Kasumi-1 (cell line): ENCODE results near the gene SRP68.

Experiments used
- DNase-seq, 2 experiments: peaks; one replicate each; lab custom pipeline; 2025; lab: John Stamatoyannopoulos, UW

Gene SRP68

GRCh38 chr17:76072148-76072858 is at the start of gene SRP68:
Gene SRP68 (minus strand): TSS chr17:76072517. CDS start chr17:76072491, 26 bp downstream.
- DNase-seq: peak; percentile 97

DNA sequence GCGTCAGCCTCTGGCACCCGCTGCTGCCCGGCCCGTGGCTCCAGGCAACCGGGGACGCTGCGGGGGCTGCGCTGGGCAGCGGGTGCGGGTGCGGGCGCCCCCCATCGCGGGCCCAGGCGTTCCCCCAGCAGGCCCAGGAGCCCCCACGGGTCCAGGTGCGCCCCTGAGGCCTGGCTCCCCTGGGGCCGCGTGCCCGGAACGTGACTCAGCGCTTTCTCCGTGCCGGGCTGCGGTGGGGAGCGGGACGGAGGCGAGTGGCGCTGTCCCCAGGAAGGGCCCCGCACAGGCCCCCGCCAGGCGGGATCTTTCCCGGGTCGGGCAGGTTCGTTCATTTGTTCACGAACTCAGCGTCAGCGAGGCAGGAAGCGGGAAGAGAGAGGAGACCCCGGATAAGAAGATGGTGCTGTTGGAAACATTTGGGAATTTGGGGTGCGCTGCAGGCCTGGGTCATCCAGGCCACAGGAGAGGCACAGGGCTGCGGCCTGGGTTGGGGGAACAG is 49.7 kb upstream of the SRP68 start:
- DNase-seq: no peak

GRCh38 chr17:76120658-76121008 is 48.3 kb upstream of the SRP68 start:
- DNase-seq: no peak

- no peak for DNase-seq
Measured at GRCh38 chr17:76119409-76120371, 47.4 kb upstream of the SRP68 start.

DNA sequence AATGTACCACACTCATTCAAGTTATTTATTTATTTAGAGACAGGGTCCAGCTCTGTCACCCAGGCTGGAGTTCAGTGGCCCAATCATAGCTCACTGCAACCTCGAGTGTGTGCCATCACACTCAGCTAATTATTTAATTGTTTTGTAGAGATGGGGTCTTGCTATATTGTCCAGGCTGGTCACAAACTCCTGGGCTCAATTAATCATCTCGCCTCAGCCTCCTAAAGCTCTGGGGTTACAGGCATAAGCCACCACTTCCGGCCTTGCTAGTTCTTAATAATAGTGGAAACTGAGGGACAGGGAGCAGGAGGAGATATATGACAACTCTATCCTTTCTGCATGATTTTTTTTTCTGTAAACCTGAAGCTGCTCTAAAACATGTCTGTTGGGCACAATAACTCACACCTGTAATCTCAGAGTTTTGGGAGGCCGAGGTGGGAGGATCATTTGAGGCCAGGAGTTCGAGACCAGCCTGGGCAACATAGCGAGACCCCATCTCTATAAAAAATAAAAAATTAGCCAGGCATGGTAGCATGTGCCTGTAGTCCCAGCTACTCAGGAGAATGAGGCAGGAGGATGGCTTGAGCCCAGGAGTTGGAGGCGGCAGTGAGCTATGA is 42.9 kb upstream of the SRP68 start:
- DNase-seq: no peak

DNA sequence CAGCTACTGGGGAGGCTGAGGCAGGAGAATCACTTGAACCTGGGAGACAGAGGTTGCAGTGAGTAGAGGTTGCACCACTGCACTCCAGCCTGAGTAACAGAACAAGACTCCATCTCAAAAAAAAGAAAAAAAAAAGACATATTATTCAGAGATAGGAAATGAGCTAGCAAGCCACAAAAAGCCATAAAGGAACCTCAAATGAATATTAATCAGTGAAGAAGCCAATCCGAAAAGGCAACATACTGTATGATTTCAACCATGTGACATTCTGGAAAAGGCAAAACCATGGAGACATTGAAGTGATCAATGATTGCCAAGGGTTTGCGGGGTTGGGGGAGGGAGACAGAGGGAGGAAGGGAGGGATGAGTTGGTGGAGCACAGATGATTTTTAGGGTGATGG is 39.6 kb upstream of the SRP68 start:
- no peak for DNase-seq

DNA sequence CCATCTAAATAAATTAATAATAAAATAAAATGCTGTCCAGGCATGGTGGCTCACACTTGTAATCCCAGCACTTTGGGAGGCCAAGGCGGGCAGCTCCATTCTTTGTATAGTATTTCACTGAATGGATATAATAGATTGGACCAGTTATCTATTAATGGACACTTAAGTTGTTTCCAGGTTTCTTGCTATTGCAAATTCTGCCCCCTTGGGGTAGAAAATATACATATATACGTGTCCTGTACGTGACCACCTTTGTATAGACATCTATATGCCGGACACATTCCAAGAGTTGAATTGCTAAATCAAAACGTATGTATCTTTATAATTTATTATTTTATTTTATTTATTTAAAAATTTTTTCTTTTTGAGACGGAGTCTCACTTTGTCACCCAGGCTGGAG is 35.2 kb upstream of the SRP68 start:
- DNase-seq: peak; percentile 30 to 41

DNA sequence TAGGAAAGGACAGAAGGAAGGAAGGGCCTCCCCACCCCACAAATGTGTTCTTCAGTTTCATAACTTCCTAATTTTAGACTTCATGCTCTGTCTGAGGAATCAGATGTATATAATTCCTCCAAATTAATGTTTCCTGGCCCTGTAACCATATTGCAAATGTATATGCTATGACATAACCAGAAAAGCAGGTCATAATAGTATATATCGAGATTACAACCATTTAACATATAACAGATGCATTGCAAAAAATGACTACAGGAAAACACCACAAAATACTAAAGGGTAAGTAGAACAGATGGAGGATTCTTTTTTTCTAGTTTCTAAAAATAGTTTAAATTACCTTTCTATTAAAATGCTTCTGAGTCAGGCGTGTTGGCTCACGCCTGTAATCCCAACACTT is 34.4 kb upstream of the SRP68 start:
- peak; percentile 32 to 41 for DNase-seq

- DNase-seq: no peak
Measured at GRCh38 chr17:76104896-76105231, 32.5 kb upstream of the SRP68 start.

DNA sequence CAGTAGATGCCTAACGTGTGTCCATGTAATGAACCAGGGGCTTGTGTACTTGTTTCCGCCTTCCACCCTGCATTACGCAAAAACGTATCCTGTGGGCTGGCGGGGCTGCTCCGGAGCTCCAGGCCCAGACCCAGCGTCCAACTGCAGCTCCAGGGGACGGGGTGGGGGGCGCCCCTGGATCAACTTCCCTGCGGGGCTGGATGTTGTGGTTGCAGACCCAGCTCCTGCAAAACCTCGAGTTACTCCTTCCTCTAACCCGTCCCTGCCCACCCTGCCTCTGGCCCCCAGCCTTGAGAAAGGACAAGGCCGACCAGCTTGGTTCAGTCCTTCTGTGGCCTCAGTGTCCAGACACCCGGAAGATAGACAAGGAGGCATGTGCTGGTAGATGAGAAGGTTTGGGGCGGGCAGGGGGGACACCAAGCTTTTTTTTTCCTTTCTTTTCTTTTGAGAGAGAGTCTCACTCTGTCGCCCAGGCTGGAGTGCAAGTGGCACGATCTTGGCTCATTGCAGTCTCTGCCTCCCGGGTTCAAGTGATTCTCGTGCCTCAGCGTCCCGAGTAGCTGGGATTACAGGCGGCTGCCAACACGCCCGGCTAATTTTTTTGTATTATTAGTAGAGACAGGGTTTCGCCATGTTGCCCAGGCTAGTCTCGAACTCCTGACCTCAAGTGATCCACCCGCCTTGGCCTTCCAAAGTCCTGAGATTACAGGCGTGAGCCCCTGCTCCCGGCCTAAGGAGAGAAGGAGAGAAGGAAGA is 32.0 kb upstream of the SRP68 start:
- DNase-seq: peak in 1 of 2 experiments; percentile 47

- DNase-seq: peak; percentile 95 to 98
Measured at GRCh38 chr17:76103274-76104139, 31.2 kb upstream of the SRP68 start, which contains the start of gene EXOC7. Gene EXOC7 (minus strand): TSS chr17:76103787. CDS start chr17:76103692, 95 bp downstream.

DNA sequence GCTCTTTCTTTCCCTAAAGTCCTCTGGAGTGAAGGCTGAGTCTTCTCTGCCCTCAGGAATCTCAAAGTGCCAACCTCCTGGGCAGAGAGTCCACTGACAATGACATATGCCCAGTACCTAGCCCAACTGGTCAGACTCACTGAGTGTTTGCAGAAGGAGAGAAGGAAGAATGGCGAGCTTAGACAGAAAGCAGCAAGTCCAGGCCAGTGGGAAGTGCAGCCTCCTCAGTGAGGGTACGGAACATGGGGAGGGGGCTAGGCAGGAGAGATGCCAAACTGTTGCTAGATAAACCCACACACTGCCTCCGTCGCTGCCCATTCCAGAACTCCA is 30.6 kb upstream of the SRP68 start:
- no peak for DNase-seq

- DNase-seq: no peak
Measured at GRCh38 chr17:76097716-76098295, 25.5 kb upstream of the SRP68 start.

- DNase-seq: no peak
Measured at GRCh38 chr17:76095943-76096342, 23.6 kb upstream of the SRP68 start.

- no peak for DNase-seq
Measured at GRCh38 chr17:76094046-76094445, 21.7 kb upstream of the SRP68 start.

GRCh38 chr17:76092526-76093413 is 20.5 kb upstream of the SRP68 start:
- peak; percentile 82 to 90 for DNase-seq

GRCh38 chr17:76091526-76092286 is 19.4 kb upstream of the SRP68 start:
- peak; percentile 77 to 81 for DNase-seq

DNA sequence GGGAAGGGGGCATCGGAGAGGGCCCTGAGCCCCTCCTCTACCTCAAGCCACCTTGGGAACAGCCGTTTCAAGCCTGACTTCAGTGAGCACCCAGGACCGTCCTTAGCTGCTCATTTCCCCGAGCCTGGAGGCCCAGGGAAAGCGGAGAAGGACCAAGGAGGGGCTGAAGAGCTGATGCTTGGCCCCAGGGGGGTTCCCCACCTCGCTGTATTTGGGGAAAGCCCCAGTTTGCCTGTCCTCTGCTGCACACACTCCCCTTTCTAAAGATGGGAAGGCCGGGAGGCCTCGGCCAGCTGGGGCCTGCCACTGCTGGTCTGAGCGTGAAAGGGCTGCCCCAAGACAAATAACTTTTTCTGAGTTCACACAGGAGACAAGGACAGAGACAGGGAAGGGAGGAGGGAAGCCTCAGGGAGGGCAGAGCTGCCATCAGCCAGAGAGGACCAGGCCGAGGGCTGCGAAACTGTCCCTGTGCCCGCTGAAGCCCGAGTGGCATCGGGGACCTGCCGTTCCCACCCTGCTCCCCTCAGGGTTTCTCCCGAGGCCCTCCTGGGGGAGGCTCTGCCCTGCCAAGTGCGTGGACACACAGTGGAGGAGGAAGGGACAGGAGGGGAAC is 18.3 kb upstream of the SRP68 start:
- DNase-seq: no peak
